Measurements from ENCODE around the gene PCDHGA9. TPM values are rescaled to one million over a fixed set of nuclear protein-coding genes. Genes with fewer than 3 reads are reported as not detected.
"Not testable (repeated sequence)": the region's sequence is repeated elsewhere in the genome, so short reads cannot be mapped to it uniquely, and the experiment has no call there.

Gene PCDHGA9
- total RNA-seq, 4 donors from 2014 or later = 0.95 to 4.0 (median 1.5) TPM

DNA sequence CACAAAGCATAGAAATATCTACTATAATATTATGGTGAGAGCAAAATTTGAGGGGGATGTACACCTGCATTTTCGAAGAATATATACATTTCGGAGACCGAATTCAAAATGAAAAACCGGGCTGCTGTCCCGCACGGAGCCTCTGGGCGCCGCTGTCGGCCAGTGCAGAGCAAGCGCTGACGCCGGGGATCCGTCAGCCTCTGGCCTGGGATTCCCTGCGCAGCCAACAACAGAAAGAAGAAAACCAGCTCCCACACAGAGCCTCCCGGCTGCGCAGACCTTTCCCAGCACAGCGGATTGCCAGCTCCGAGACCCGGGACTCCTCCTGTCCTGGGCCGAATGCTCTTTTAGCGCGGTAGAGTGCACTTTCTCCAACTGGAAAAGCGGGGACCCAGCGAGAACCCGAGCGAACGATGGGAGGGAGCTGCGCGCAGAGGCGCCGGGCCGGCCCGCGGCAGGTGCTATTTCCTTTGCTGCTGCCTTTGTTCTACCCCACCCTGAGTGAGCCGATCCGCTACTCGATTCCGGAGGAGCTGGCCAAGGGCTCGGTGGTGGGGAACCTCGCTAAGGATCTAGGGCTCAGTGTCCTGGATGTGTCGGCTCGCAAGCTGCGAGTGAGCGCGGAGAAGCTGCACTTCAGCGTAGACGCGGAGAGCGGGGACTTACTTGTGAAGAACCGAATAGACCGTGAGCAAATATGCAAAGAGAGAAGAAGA lies 5.4 kb downstream of the PCDHGA9 start, which contains the start of gene PCDHGB6:
TSS of gene PCDHGB6 (plus strand) at position 232 of the 716 bp plus-strand sequence. CDS start at position 414, 182 bp downstream.
- ATAC-seq (peak; percentile 73 to 75), DNase-seq (peak in 1 of 2 donors; percentile 39)
- H3K27me3 ChIP-seq; intact Hi-C loops (cut with DNase I; ENCODE audit: low total_unique reads); H3K36me3 ChIP-seq; H3K9me3 ChIP-seq: not testable (repeated sequence)
- Histone ChIP-seq H3K4me3 (peak within 1 kb of the TSS; percentile 36 to 57 (median 48)), H3K4me1 (peaks cover 6 to 19% of the 10 kb centered on the region in 2 donors), H3K27ac (peak within 1 kb of the TSS; percentile 53 to 73 (median 64))
- in situ Hi-C loops (cut with MboI; ENCODE audit: low sequenced_read_pairs in 4 of 4) = loop anchor here in 1 of 4 donors (5.0 kb wide), 1 partner anchor 149 kb away; no protein-coding TSS in a partner anchor
- TF ChIP-seq, protein P1, sequence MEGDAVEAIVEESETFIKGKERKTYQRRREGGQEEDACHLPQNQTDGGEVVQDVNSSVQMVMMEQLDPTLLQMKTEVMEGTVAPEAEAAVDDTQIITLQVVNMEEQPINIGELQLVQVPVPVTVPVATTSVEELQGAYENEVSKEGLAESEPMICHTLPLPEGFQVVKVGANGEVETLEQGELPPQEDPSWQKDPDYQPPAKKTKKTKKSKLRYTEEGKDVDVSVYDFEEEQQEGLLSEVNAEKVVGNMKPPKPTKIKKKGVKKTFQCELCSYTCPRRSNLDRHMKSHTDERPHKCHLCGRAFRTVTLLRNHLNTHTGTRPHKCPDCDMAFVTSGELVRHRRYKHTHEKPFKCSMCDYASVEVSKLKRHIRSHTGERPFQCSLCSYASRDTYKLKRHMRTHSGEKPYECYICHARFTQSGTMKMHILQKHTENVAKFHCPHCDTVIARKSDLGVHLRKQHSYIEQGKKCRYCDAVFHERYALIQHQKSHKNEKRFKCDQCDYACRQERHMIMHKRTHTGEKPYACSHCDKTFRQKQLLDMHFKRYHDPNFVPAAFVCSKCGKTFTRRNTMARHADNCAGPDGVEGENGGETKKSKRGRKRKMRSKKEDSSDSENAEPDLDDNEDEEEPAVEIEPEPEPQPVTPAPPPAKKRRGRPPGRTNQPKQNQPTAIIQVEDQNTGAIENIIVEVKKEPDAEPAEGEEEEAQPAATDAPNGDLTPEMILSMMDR (IDR thresholded peaks at IDR 0.05 in 4 of 5, conservative IDR thresholded peaks at IDR 0.05 in 1 of 5) = peak; percentile 48 to 75 (median 70)

DNA sequence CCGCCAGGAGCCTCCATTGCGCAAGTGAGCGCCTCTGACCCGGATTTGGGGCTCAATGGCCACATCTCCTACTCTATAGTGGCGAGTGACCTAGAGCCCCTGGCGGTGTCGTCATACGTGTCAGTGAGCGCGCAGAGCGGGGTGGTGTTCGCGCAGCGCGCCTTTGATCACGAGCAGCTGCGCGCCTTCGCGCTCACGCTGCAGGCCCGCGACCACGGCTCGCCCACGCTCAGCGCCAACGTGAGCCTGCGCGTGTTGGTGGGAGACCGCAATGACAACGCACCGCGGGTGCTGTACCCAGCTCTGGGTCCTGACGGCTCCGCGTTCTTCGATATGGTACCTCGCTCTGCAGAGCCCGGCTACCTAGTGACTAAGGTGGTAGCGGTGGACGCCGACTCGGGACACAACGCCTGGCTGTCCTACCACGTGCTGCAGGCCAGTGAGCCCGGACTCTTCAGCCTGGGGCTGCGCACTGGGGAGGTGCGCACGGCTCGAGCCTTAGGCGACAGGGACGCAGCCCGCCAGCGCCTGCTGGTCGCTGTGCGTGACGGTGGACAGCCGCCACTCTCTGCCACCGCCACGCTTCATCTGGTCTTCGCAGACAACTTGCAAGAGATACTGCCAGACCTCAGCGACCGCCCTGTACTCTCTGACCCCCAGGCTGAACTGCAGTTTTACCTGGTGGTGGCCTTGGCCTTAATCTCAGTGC lies 7.2 kb downstream of the PCDHGA9 start:
- DNase-seq (no peak), ATAC-seq (no peak)
- no peak overlapping the region for H3K27ac ChIP-seq
- H3K4me3 ChIP-seq = peak overlapping the region in 1 of 4 donors; percentile 16
- no peaks in the 10 kb centered on the region for H3K27me3 ChIP-seq
- TF ChIP-seq, protein P1 (IDR thresholded peaks at IDR 0.05 in 4 of 5, conservative IDR thresholded peaks at IDR 0.05 in 1 of 5) = no peak
- TF ChIP-seq POLR2A (IDR thresholded peaks at IDR 0.05) = no peak
- peaks cover 0 to 8% (median 0%) of the 10 kb centered on the region in 3 donors for H3K9me3 ChIP-seq
- H3K4me1 ChIP-seq = peaks cover 4 to 15% of the 10 kb centered on the region in 2 donors
- intact Hi-C loops (cut with DNase I; ENCODE audit: low total_unique reads) = loop anchor here (5.0 kb wide), 1 partner anchor 37 kb away; the partner anchor contains the start of genes PCDHGA6 and PCDHGB3
- H3K36me3 ChIP-seq = no peaks in the 10 kb centered on the region
- in situ Hi-C loops (cut with MboI; ENCODE audit: low sequenced_read_pairs in 4 of 4) = loop anchor here in 1 of 4 donors (5.0 kb wide), 1 partner anchor 148 kb away; no protein-coding TSS in a partner anchor

DNA sequence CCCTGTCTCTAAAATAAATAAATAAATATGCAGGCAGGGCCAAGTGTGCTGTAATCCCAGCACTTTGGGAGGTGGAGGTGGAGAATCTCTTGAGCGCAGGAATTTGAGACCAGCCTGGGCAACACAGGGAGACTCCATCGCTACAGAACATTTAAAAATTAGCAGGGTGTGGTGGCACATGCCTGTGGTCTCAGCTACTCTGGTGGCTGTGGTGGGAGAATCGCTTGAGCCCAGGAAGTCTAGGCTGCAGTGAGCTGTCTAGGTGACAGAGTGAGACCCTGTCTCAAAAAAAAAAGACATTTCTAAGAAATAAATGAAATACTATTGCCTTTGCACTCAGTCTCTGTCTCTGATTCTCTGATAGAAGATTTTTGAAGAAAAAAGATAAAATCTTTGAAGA lies 9.0 kb downstream of the PCDHGA9 start:
- ATAC-seq (no peak), DNase-seq (no peak)
- no peaks in the 10 kb centered on the region for H3K36me3 ChIP-seq
- no peak overlapping the region for H3K27ac ChIP-seq
- in situ Hi-C loops (cut with MboI; ENCODE audit: low sequenced_read_pairs in 4 of 4) = no loop called here
- intact Hi-C loops (cut with DNase I; ENCODE audit: low total_unique reads) = loop anchor here (5.0 kb wide), 1 partner anchor 39 kb away; the partner anchor contains the start of genes PCDHGA6 and PCDHGB3
- H3K4me1 ChIP-seq = peaks cover 4 to 15% of the 10 kb centered on the region in 2 donors
- H3K9me3 ChIP-seq = peaks cover 0 to 8% (median 0%) of the 10 kb centered on the region in 3 donors
- no peak overlapping the region for H3K4me3 ChIP-seq
- H3K27me3 ChIP-seq = no peaks in the 10 kb centered on the region
- TF ChIP-seq, protein P1 (IDR thresholded peaks at IDR 0.05 in 4 of 5, conservative IDR thresholded peaks at IDR 0.05 in 1 of 5) = no peak
- TF ChIP-seq POLR2A (IDR thresholded peaks at IDR 0.05) = no peak

DNA sequence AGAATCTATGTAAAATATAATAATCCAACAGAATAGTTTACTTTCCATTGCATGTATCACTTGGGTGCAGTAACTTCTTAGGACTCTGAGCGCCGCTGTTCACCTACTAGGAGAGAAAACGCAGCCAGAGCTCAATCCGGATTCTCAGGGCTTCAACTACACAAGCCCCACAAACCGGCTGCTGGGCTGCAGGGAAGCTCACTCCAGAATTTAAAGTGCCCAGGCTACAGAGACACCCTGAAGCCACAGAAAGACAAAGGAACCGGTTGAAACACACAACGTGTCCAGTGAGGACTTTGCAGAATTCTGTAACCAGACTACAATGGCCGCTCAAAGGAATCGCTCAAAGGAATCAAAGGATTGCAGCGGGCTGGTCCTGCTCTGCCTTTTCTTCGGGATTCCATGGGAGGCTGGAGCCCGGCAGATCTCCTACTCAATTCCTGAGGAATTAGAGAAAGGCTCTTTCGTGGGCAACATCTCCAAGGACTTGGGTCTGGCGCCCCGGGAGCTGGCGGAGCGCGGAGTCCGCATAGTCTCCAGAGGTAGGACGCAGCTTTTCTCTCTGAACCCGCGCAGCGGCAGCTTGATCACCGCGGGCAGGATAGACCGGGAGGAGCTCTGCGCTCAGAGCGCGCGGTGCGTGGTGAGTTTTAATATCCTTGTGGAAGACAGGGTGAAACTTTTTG lies 10.4 kb downstream of the PCDHGA9 start, which contains the start of gene PCDHGA10:
TSS of gene PCDHGA10 (plus strand) at position 134 of the 686 bp plus-strand sequence. CDS start at position 323, 189 bp downstream.
- Histone ChIP-seq H3K4me1 (peaks cover 0 to 15% of the 10 kb centered on the region in 2 donors), H3K4me3 (peak within 1 kb of the TSS; percentile 35 to 50 (median 46)), H3K9me3 (peaks cover 0 to 8% (median 0%) of the 10 kb centered on the region in 3 donors), H3K27me3 (no peaks in the 10 kb centered on the region), H3K36me3 (no peaks in the 10 kb centered on the region), H3K27ac (peak within 1 kb of the TSS; percentile 24 to 61 (median 41))
- peak; percentile 63 to 64 for ATAC-seq
- in situ Hi-C loops (cut with MboI; ENCODE audit: low sequenced_read_pairs in 4 of 4) = no loop called here
- intact Hi-C loops (cut with DNase I; ENCODE audit: low total_unique reads) = loop anchor here (5.0 kb wide), 1 partner anchor 41 kb away; the partner anchor contains the start of genes PCDHGA6 and PCDHGB3
- DNase-seq = peak in 1 of 2 donors; percentile 55
- no peak for TF ChIP-seq POLR2A (IDR thresholded peaks at IDR 0.05)
- TF ChIP-seq, protein P1 (IDR thresholded peaks at IDR 0.05 in 4 of 5, conservative IDR thresholded peaks at IDR 0.05 in 1 of 5) = peak; percentile 40 to 71 (median 57)

Data from gastrocnemius medialis (tissue), 4 donors.